ENCODE measurements around the gene LRP4. TPM values are rescaled to one million over a fixed set of nuclear protein-coding genes. Genes with fewer than 3 reads are reported as not detected.

LRP4 gene
- total and polyA plus RNA-seq, 2 of the 8 experiments (the other 6 are each of a cell fraction or from before 2014, with no cell fraction given) = 5.4 to 22.1 TPM

DNA sequence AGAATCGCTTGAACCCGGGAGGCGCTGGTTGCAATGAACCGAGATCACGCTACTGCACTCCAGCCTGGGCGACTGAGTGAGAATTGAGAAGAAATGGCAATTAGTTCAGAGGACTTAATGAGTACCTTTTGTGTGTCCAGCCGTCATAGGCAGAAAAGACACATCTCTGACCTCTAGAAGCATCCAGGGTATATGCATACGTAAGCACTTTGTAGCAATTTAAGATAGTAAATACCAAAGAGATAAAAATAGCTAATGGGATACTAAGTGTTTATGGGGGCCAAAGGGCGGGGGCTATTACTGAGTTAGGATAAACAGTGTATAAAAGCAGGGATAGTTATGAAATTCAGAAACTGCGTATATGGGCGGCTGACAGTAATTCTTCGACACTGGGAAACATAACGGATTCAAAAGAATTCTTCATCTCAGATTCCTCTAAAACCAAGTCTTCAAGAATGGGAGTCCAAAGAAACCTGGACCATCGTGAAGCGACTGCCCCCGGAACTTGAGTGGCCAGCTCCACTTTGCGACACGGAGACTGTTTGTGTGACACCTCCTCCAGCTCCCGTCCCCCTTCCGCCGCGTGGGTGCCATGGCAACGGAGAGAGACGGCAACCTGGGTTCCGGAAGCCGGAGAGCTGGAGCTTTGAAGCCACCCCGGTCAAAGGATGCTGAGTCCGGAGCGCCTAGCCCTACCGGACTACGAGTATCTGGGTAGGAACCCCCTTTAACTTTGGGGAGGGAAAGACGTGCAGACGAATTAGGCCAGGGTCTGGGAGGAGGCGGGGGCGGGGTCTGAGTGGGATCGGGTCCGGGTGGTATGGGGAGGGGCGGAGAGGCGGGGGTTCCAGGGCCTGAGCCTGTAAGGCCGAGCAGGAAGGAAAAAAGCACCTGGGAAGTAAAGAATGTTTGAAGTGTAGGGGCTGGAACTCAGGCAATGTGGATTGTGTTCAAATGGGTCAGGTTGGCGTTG lies 18.1 kb upstream of the LRP4 start, which contains the start of gene CSTPP1:
CSTPP1 (plus strand) TSS at position 624 of the 973 bp plus-strand sequence; CDS start at position 669, 45 bp downstream.
- ChIA-PET CTCF (ENCODE audit: partially characterized antibody) (interaction anchor here (1.3 to 3.6 kb wide), 7 partner anchors 9 to 217 kb away, joined by 3 to 19 read pairs (median 5); no protein-coding TSS in a partner anchor), POLR2A (ENCODE audit: partially characterized antibody) (interaction anchor here (0.7 to 2.5 kb wide), 8 partner anchors 11 to 239 kb away, joined by 3 to 7 read pairs (median 4); partner anchors contain the start of genes ARHGAP1 and ZNF408)
- H3K4me3 ChIP-seq (ENCODE audit: extremely low read depth in 1 of 4, insufficient read depth in 2 of 4, low read depth in 3 of 4, low read length in 4 of 4) = peak within 1 kb of the TSS; percentile 61 to 81 (median 76)
- no peak within 1 kb of the TSS for H3K14ac ChIP-seq (ENCODE audit: insufficient read length)
- peaks cover 0 to 3% (median 0%) of the 10 kb centered on the region in 4 experiments; a peak in 2 of 7 replicates for H3K4me1 ChIP-seq (replicated peaks in 1 of 4; ENCODE audit: control insufficient read depth in 3 of 4, insufficient read depth in 4 of 4, low read length in 3 of 4)
- H3K23ac ChIP-seq (ENCODE audit: insufficient read length) = no peak within 1 kb of the TSS
- peaks cover 0 to 2% of the 10 kb centered on the region in 2 experiments; a peak in 1 of 4 replicates for H3K79me2 ChIP-seq (ENCODE audit: control insufficient read depth in 1 of 2, insufficient read depth in 2 of 2, low read length in 2 of 2)
- H4K20me1 ChIP-seq (replicated peaks in 1 of 2; ENCODE audit: control insufficient read depth in 1 of 2, insufficient read depth in 2 of 2, low read length in 2 of 2) = no peaks in the 10 kb centered on the region
- 0 out of 2 replicates have a peak within 1 kb of the TSS, but pooled peaks have one; percentile 23 for H3K27ac ChIP-seq (ENCODE audit: low read depth, low read length)
- H2BK20ac ChIP-seq (ENCODE audit: low read length) = no peak within 1 kb of the TSS
- peak within 1 kb of the TSS in 2 of 4 experiments; percentile 11 to 58; a peak in 2 of 7 replicates for H3K9ac ChIP-seq (replicated peaks in 1 of 4; ENCODE audit: extremely low read depth in 1 of 4, low read depth in 3 of 4, low read length in 3 of 4)
- DNase-seq (ENCODE audit: low read depth in 1 of 2, low spot score in 2 of 2) (peak; percentile 71 to 96), FAIRE-seq (no peak)
- H3K4me2 ChIP-seq (ENCODE audit: insufficient read depth in 1 of 2, low read depth in 2 of 2, low read length in 2 of 2) = peak within 1 kb of the TSS; percentile 82
- no peak within 1 kb of the TSS for H3K4ac ChIP-seq (replicated peaks; ENCODE audit: insufficient read length, low read depth, low read length)
- H3K56ac ChIP-seq (replicated peaks; ENCODE audit: insufficient read length, low read depth, low read length) = no peak within 1 kb of the TSS
- H2BK12ac ChIP-seq (ENCODE audit: low read depth, low read length) = no peak within 1 kb of the TSS
- no peak within 1 kb of the TSS for H2AK5ac ChIP-seq (ENCODE audit: low read depth, low read length)
- H2BK5ac ChIP-seq (ENCODE audit: low read depth, low read length) = no peak within 1 kb of the TSS
- 28% methylated on average over 34 of the region's 41 CpGs; no CpG with 5 or more reads in 1 of the 2 experiments for WGBS, 2 experiments (ENCODE audit: extremely low coverage in 1 of 2, insufficient coverage in 1 of 2, insufficient read length in 1 of 2, insufficient replicate concordance in 2 of 2, low coverage in 1 of 2, low lambda C conversion rate in 2 of 2, missing lambda C conversion rate in 1 of 2)
- H2BK120ac ChIP-seq (replicated peaks; ENCODE audit: low read depth, low read length) = no peak within 1 kb of the TSS
- peak within 1 kb of the TSS; percentile 98 for H2AFZ ChIP-seq (ENCODE audit: low read length)
- no peak within 1 kb of the TSS for H3K18ac ChIP-seq (ENCODE audit: extremely low read depth, low read length)
- no peaks in the 10 kb centered on the region for H3K79me1 ChIP-seq (ENCODE audit: low read depth, low read length)
- H4K91ac ChIP-seq (replicated peaks; ENCODE audit: insufficient read length, low read length) = no peak within 1 kb of the TSS
- H4K5ac ChIP-seq (ENCODE audit: insufficient read length, low read depth, low read length) = peak within 1 kb of the TSS; percentile 23
- no peaks in the 10 kb centered on the region for H3K9me3 ChIP-seq (ENCODE audit: insufficient read depth in 2 of 2, low read depth in 1 of 2, low read length in 1 of 2)
- H3K27me3 ChIP-seq (replicated peaks in 1 of 4; ENCODE audit: control insufficient read depth in 3 of 4, extremely low read depth in 1 of 4, insufficient read depth in 3 of 4, low read length in 3 of 4) = no peaks in the 10 kb centered on the region
- H3K23me2 ChIP-seq (ENCODE audit: low read depth, low read length) = peaks cover 5% of the 10 kb centered on the region; the same call in 1 of the 2 replicates
- H3K36me3 ChIP-seq (ENCODE audit: control insufficient read depth in 2 of 4, insufficient read depth in 4 of 4, low read length in 3 of 4) = 0 out of 8 replicates have a peak, but pooled peaks cover 0 to 4% (median 0%) of the 10 kb centered on the region in 4 experiments
- no peak within 1 kb of the TSS for H2BK15ac ChIP-seq (ENCODE audit: low read length)
- H4K8ac ChIP-seq (ENCODE audit: extremely low read depth, insufficient read depth, low read length) = no peak within 1 kb of the TSS; the same call in none of the 2 replicates
- TF ChIP-seq SP2 (IDR thresholded peaks at IDR 0.05; ENCODE audit: low read length) (no peak), CHD2 (IDR thresholded peaks at IDR 0.05; ENCODE audit: low read length) (no peak), CHD1 (IDR thresholded peaks at IDR 0.05; ENCODE audit: low read depth, low read length) (no peak), SIRT6 (IDR thresholded peaks at IDR 0.05; ENCODE audit: low read length) (no peak), BACH1 (IDR thresholded peaks at IDR 0.05; ENCODE audit: low read length) (no peak), RFX5 (IDR thresholded peaks at IDR 0.05; ENCODE audit: borderline replicate concordance, low read depth, low read length) (no peak), SRF (IDR thresholded peaks at IDR 0.05; ENCODE audit: low read depth, low read length) (0 out of 2 replicates have a peak, but pooled peaks have one; percentile 39), YY1 (IDR thresholded peaks at IDR 0.05; ENCODE audit: low read depth, low read length) (peak; percentile 65; the same call in 1 of the 2 replicates), TCF12 (IDR thresholded peaks at IDR 0.05; ENCODE audit: low read depth, low read length) (no peak)
- TF ChIP-seq, protein P1, sequence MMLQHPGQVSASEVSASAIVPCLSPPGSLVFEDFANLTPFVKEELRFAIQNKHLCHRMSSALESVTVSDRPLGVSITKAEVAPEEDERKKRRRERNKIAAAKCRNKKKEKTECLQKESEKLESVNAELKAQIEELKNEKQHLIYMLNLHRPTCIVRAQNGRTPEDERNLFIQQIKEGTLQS (IDR thresholded peaks at IDR 0.05; ENCODE audit: insufficient read depth, low read depth, low read length) = no peak
